Activated CD4-positive, CD25-positive, alpha-beta regulatory T cell treated with anti-CD3 and anti-CD28 coated beads, Interleukin-2, amount 50 U/mL, for 24 hours (primary cell): ENCODE data around the gene ADGRL3.
"Not testable (repeated sequence)": the region's sequence is repeated elsewhere in the genome, so short reads cannot be mapped to it uniquely, and the experiment has no call there.

ENCODE experiments used
- ATAC-seq, 2 donors: fragments of 150-1000 bp; cut with Tn5 transposase; one replicate each; pipeline ENCODE4 v1.10.0; 2021; ENCODE audit warnings: mild to moderate bottlenecking in 1 of 2, moderate library complexity in 1 of 2

Gene ADGRL3

GRCh38 chr4:61665649-61666048 is 465.5 kb downstream of the ADGRL3 start:
- no peak for ATAC-seq

- ATAC-seq: no peak
Observed at GRCh38 chr4:61666244-61666643, 466.1 kb downstream of the ADGRL3 start.

GRCh38 chr4:61671599-61671998 is 471.5 kb downstream of the ADGRL3 start:
- no peak for ATAC-seq

GRCh38 chr4:61675464-61675863 is 475.3 kb downstream of the ADGRL3 start:
- ATAC-seq: no peak

GRCh38 chr4:61678297-61678696 is 478.2 kb downstream of the ADGRL3 start:
- ATAC-seq: no peak

GRCh38 chr4:61693520-61693919 is 493.4 kb downstream of the ADGRL3 start:
- ATAC-seq: no peak

GRCh38 chr4:61714387-61714911 is 514.3 kb downstream of the ADGRL3 start:
- no peak for ATAC-seq

GRCh38 chr4:61716426-61716825 is 516.3 kb downstream of the ADGRL3 start:
- no peak for ATAC-seq

GRCh38 chr4:61723492-61723891 is 523.4 kb downstream of the ADGRL3 start:
- no peak for ATAC-seq

GRCh38 chr4:61727286-61727685 is 527.2 kb downstream of the ADGRL3 start:
- no peak for ATAC-seq

GRCh38 chr4:61734409-61734808 is 534.3 kb downstream of the ADGRL3 start:
- no peak for ATAC-seq

- no peak for ATAC-seq
Observed at GRCh38 chr4:61739887-61740286, 539.8 kb downstream of the ADGRL3 start.

GRCh38 chr4:61740886-61741285 is 540.8 kb downstream of the ADGRL3 start:
- no peak for ATAC-seq

GRCh38 chr4:61741327-61742096 is 541.4 kb downstream of the ADGRL3 start:
- ATAC-seq: no peak

GRCh38 chr4:61750810-61751209 is 550.7 kb downstream of the ADGRL3 start:
- ATAC-seq: no peak

GRCh38 chr4:61752617-61753016 is 552.5 kb downstream of the ADGRL3 start:
- no peak for ATAC-seq

- ATAC-seq: no peak
Observed at GRCh38 chr4:61753739-61754138, 553.6 kb downstream of the ADGRL3 start.

- ATAC-seq: not testable (repeated sequence)
Observed at GRCh38 chr4:61756937-61757336, 556.8 kb downstream of the ADGRL3 start.

GRCh38 chr4:61757983-61758382 is 557.9 kb downstream of the ADGRL3 start:
- ATAC-seq: not testable (repeated sequence)

- ATAC-seq: not testable (repeated sequence)
Observed at GRCh38 chr4:61758596-61758995, 558.5 kb downstream of the ADGRL3 start.

- not testable (repeated sequence) for ATAC-seq
Observed at GRCh38 chr4:61759245-61759644, 559.1 kb downstream of the ADGRL3 start.

- not testable (repeated sequence) for ATAC-seq
Observed at GRCh38 chr4:61759885-61760284, 559.8 kb downstream of the ADGRL3 start.

- no peak for ATAC-seq
Observed at GRCh38 chr4:61760820-61761219, 560.7 kb downstream of the ADGRL3 start.
